Right lobe of liver (tissue), 4 donors: Measurements from ENCODE around the gene CAMTA1.

ENCODE experiments used
- CTCF ChIP-seq, 4 donors: fragments of 200-600 bp in 3 of 4; fragments of 450-650 bp in 1 of 4; IDR thresholded peaks; one replicate each; pipeline versions ENCODE4 v1.5.1 to v1.8.0; 2016 to 2022; ENCODE audit warnings: antibody characterized with exemption in 4 of 4, mild to moderate bottlenecking in 2 of 4
- POLR2A ChIP-seq: fragments of 450-650 bp; IDR thresholded peaks from one replicate; pipeline ENCODE4 v1.6.1; 2017; ENCODE audit warnings: antibody characterized with exemption, mild to moderate bottlenecking
- donor health status: DM: no; HTN: no; CAD: no.
- donor health status: DM: no; HTN: no; CAD: no.
- donor health status: DM: no; HTN: yes; CAD: no.

- peak in 1 of 4 donors; percentile 10 for TF ChIP-seq CTCF (IDR thresholded peaks at IDR 0.05)
- no peak for TF ChIP-seq POLR2A
These were observed 776.2 kb downstream of the CAMTA1 start for GRCh38 chr1:7561331-7561921.
